HCT116 (cell line): ENCODE data around the gene STAG3.
"Not testable (repeated sequence)": the region's sequence is repeated elsewhere in the genome, so short reads cannot be mapped to it uniquely, and the experiment has no call there.

Experiments used
- JUND ChIP-seq: IDR thresholded peaks from 2 replicates; pipeline ENCODE4 v1.6.1; 2012
- POLR2A ChIP-seq: IDR thresholded peaks from 2 replicates; pipeline ENCODE4 v1.7.0; 2011; ENCODE audit warnings: borderline replicate concordance; ENCODE audit not compliant: insufficient read depth, insufficient read length; ENCODE audit errors: extremely low read depth
- TCF7L2 ChIP-seq: IDR thresholded peaks from 2 replicates; pipeline ENCODE4 v1.7.0; 2011; ENCODE audit warnings: borderline replicate concordance, inconsistent platforms; ENCODE audit not compliant: insufficient read depth, insufficient read length; ENCODE audit errors: extremely low read depth
- ZNF274 ChIP-seq: fragments of 200-500 bp; sonication (Bioruptor generic); IDR thresholded peaks from 2 replicates; pipeline ENCODE4 v1.6.1; 2014; ENCODE audit warnings: mild to moderate bottlenecking, low read depth, low read length, inconsistent platforms
- TF ChIP-seq, protein P1 (sequence below), 3 experiments: fragments of 200-600 bp in 1 of 3; sonication (generic) in 1 of 3; IDR thresholded peaks in 2 of 3; conservative IDR thresholded peaks in 1 of 3; 2 replicates each; pipeline ENCODE4 v1.5.1; 2012 to 2017; ENCODE audit warnings: low read depth in 2 of 3, low read length in 2 of 3, antibody characterized with exemption in 1 of 3, borderline replicate concordance in 1 of 3, control low read depth in 1 of 3, mild to moderate bottlenecking in 1 of 3, mixed read lengths in 1 of 3, mixed run types in 1 of 3, moderate library complexity in 1 of 3; ENCODE audit not compliant: insufficient read depth in 1 of 3

DNA sequence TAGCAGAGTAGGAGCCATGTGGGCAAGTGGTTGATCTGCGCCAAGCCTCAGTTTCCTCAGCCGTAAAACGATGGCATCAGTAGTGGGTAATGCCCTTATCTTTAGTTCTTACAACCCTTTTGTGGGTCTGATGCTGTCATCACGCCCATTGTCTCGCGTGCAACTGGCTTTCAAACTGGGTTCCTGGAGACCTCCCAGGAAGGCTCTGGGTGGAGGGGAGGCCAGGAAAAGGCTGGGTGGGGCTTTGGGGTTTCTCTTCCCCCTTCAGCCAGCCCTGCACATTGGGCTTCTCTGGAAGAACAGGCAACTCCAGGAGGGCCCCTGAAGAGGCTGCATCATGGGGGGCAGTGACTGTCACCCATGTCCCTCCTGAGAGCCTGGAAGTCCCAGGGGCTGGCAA is 47.2 kb downstream of the STAG3 start:
- TF ChIP-seq ZNF274, POLR2A, TCF7L2, JUND: not testable (repeated sequence)
- TF ChIP-seq, protein P1, sequence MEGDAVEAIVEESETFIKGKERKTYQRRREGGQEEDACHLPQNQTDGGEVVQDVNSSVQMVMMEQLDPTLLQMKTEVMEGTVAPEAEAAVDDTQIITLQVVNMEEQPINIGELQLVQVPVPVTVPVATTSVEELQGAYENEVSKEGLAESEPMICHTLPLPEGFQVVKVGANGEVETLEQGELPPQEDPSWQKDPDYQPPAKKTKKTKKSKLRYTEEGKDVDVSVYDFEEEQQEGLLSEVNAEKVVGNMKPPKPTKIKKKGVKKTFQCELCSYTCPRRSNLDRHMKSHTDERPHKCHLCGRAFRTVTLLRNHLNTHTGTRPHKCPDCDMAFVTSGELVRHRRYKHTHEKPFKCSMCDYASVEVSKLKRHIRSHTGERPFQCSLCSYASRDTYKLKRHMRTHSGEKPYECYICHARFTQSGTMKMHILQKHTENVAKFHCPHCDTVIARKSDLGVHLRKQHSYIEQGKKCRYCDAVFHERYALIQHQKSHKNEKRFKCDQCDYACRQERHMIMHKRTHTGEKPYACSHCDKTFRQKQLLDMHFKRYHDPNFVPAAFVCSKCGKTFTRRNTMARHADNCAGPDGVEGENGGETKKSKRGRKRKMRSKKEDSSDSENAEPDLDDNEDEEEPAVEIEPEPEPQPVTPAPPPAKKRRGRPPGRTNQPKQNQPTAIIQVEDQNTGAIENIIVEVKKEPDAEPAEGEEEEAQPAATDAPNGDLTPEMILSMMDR (IDR thresholded peaks at IDR 0.05 in 2 of 3, conservative IDR thresholded peaks at IDR 0.05 in 1 of 3; ENCODE audit: borderline replicate concordance in 1 of 3, insufficient read depth in 1 of 3, low read depth in 2 of 3, low read length in 2 of 3) = not testable (repeated sequence)
